ENCODE measurements around the gene KRTAP12-1.

Gene KRTAP12-1, protein sequence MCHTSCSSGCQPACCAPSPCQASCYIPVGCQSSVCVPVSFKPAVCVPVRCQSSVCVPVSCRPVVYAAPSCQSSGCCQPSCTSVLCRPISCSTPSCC

DNA sequence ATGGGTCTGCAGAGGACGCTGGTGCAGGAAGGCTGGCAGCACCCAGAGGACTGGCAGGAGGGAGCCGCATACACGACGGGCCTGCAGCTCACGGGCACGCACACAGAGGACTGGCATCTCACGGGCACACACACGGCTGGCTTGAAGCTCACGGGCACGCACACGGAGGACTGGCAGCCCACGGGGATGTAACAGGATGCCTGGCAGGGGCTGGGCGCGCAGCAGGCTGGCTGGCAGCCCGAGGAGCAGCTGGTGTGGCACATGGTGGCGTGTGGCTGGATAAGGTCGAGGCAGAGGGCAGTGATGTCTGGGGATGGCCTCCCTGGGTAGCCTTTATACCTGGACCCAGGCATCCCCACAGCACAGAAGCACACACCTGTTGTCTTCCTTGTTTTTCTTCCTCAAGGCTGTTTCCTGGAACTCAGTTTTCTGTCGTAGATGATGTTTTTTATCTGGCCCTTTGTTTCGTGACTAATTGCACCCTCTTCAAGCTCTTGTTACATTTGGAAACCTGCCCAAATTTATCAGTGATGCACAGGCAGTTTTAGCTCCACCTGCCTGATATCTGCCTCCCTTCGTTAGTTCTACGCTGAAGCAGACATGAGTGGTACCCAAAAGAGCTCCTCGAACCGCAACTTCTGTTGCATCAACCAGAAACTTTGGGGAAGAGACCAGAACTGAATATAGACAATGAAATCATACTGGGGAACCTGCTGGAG lies at the start of gene KRTAP12-1:
Gene KRTAP12-1 (minus strand): TSS at position 303 of the 719 bp plus-strand sequence. CDS start 40 bp downstream, at position 263.
- TF ChIP-seq CTCF (conservative IDR thresholded peaks at IDR 0.05; ENCODE audit: low read length) = no peak
- no peak within 1 kb of the TSS for H3K4me3 ChIP-seq (ENCODE audit: low read length)
- DNase-seq (ENCODE audit: low read depth) = no peak

DNA sequence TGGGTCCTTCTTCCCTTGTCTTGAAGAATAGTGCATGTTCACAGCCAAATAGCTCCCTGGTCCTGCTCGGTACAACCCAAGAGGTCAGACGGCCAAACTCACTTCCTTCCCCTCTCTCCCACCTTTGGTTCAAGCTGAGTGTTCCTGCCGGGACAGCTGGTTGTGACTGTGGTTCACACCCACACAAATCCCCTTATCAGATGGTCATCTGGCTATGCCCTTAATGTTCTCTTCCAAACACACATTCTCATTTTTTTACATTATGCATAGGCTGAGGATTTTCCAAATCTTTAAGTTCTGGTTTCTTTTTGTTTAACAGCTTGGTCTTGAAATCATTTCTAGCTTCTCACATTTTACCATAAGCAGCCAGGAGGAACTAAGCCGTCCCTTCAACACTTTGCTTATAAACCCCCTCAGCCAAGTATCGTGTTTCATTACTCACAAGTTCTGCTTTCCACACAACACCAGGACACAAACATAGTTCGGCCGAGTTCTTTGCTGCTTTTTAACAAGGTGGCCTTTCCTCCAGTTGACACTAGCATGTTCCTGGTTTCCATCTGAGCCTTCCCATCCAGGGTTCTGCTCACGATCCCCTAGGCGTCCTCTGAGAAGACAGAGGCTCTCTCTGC lies 49.1 kb upstream of the KRTAP12-1 start:
- DNase-seq (ENCODE audit: low read depth) = no peak
- H3K4me3 ChIP-seq (ENCODE audit: low read length) = no peak overlapping the region
- no peak for TF ChIP-seq CTCF (conservative IDR thresholded peaks at IDR 0.05; ENCODE audit: low read length)

DNA sequence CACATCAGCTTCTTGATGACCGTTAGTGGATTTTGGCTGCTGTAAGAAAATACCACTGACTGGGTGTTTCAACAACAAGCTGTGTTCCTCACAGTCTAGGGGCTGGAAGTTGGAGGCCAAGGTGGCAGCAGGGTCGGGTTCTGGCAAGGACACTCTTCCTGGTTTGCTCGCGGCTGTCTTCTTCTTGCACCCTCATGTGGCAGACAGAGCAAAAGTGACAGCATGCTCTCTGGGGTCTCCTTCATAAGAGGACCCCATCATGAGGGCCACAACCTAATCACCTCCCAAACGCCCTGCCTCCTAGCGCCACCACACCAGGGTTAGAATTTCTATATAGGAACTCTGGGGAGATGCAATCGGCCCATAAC lies 48.0 kb upstream of the KRTAP12-1 start:
- no peak overlapping the region for H3K4me3 ChIP-seq (ENCODE audit: low read length)
- TF ChIP-seq CTCF (conservative IDR thresholded peaks at IDR 0.05; ENCODE audit: low read length) = no peak
- no peak for DNase-seq (ENCODE audit: low read depth)

DNA sequence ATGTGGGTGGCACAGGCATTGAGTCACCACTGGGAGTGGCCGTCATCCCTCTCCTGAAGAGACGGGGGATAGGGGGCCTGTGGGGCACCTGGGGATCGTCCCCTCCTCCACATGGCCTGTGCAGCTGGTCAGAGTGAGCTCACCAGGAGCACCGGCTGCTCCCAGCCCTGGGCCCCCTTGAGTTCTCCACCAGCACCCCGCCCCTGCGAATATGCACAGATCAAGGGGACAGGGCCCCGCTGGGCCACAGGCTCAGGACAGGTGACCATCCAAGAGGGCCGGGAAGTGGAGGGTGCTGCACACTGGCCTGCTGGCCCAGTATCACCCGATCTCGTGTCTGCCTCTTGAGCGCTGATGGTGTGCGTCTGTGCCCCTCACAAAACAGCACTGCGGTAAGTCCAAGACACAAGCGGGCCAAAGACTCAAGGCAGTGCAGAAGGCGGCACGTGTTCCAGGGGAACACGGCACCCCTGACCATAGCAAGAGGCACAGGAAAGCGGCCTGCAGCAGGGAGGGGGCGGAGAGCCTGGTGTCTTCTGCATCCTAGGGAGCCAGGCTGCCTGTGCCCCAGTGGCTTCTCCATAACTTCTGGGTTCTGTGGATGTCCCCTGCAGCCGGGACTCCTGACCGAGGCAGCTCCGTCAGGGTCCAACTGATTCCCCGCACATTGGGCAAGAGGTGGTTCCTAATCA lies 47.5 kb upstream of the KRTAP12-1 start:
- TF ChIP-seq CTCF (conservative IDR thresholded peaks at IDR 0.05; ENCODE audit: low read length) = no peak
- DNase-seq (ENCODE audit: low read depth) = no peak
- no peak overlapping the region for H3K4me3 ChIP-seq (ENCODE audit: low read length)

DNA sequence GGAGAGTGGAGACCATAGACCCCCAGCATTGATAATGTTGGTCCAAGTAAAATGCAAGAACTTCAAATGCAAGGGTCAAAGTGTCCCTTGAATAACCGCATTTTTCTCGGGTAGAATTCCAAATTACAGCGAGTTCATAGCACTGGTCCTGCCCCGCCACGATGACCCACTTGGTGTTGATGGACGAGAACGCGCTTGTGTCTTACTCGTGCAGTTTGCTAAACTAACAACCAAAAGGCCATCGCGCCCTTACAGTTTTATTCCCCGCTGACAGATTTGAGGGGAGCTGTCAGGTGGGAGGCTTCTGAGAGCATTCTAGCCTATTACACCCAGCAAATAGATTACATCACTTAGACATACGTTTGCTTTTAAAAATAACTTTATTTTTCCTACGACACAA lies 46.8 kb upstream of the KRTAP12-1 start:
- no peak for TF ChIP-seq CTCF (conservative IDR thresholded peaks at IDR 0.05; ENCODE audit: low read length)
- no peak overlapping the region for H3K4me3 ChIP-seq (ENCODE audit: low read length)
- no peak for DNase-seq (ENCODE audit: low read depth)

DNA sequence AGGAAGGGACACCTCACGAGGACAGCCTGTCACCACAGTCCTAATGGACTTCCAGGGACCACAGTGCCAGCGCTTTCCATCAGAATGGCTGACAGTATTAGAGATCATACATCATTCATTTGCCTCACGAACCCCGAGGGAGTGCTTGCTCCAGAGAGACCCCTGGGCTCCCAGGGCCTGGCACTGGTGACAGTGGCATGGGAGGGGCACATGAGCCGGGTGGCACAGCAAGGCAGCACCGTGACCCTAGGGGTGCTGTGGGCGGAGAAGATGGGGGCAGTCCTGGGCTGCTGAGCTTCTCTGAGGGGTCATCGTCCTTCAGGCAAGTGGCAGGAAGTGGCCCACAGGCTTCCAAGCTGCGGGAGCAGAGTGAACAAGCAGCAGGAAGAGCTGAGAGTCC lies 45.8 kb upstream of the KRTAP12-1 start:
- DNase-seq (ENCODE audit: low read depth) = no peak
- no peak for TF ChIP-seq CTCF (conservative IDR thresholded peaks at IDR 0.05; ENCODE audit: low read length)
- no peak overlapping the region for H3K4me3 ChIP-seq (ENCODE audit: low read length)

Measured in AG10803 (cell line).